Tibial nerve (tissue), 4 donors: ENCODE measurements around the gene EXOSC2. TPM values are rescaled to one million over a fixed set of nuclear protein-coding genes. Genes with fewer than 3 reads are reported as not detected.
A peak's percentile ranks its signal among the peaks of the same experiment; 100 is the strongest.

Experiments
- DNase-seq, 2 donors: peaks; one replicate each; pipeline ENCODE4 v3.0.0-alpha.2; 2019; ENCODE audit warnings: low spot score in 2 of 2
- H3K27ac ChIP-seq, 4 donors: fragments of 200-600 bp; sonication (generic) in 3 of 4; one replicate each; pipeline ENCODE4 v1.5.1; 2017 to 2019; ENCODE audit warnings: mild to moderate bottlenecking in 1 of 4
- H3K27me3 ChIP-seq, 2 donors: fragments of 200-600 bp; sonication (generic) in 1 of 2; one replicate each; pipeline versions ENCODE4 v1.5.1 to v1.6.0; 2017 to 2019
- H3K36me3 ChIP-seq, 3 donors: fragments of 200-600 bp; sonication (generic); one replicate each; pipeline ENCODE4 v1.5.1; 2018 to 2019
- H3K4me1 ChIP-seq, 4 donors: fragments of 200-600 bp; sonication (generic) in 3 of 4; one replicate each; pipeline ENCODE4 v1.5.1; 2017 to 2019
- H3K4me3 ChIP-seq, 4 donors: fragments of 200-600 bp; sonication (generic) in 3 of 4; one replicate each; pipeline ENCODE4 v1.5.1; 2017 to 2019; ENCODE audit warnings: mild to moderate bottlenecking in 1 of 4, moderate library complexity in 1 of 4
- H3K9me3 ChIP-seq, 4 donors: fragments of 200-600 bp; sonication (generic) in 3 of 4; one replicate each; pipeline ENCODE4 v1.5.1; 2017 to 2019
- CTCF ChIP-seq, 5 experiments: fragments of 200-600 bp in 3 of 5; fragments of 450-650 bp in 2 of 5; sonication (generic) in 3 of 5; IDR thresholded peaks; one replicate each; pipeline ENCODE4 v1.5.1; 2016 to 2019; ENCODE audit warnings: antibody characterized with exemption in 5 of 5, mild to moderate bottlenecking in 3 of 5, moderate library complexity in 2 of 5
- EP300 ChIP-seq, 2 donors: sonication (generic); formaldehyde crosslinking; IDR thresholded peaks; one replicate each; pipeline ENCODE4 v1.6.1; 2017; ENCODE audit warnings: antibody characterized with exemption in 2 of 2, mild to moderate bottlenecking in 1 of 2
- POLR2A ChIP-seq, 2 donors: fragments of 450-650 bp; IDR thresholded peaks; one replicate each; pipeline ENCODE4 v1.6.1; 2017; ENCODE audit warnings: antibody characterized with exemption in 2 of 2, mild to moderate bottlenecking in 2 of 2, moderate library complexity in 2 of 2
- WGBS, 2 donors: methylation state at CpG; one replicate each; pipeline ENCODE4 v1.1.5; 2018; 5-methylcytosine and 5-hydroxymethylcytosine counted together
- total RNA-seq, 4 donors: library from RNA; depleted of rRNA; stranded (reverse); fragments of >200 nt; gene quantifications; one replicate each; pipeline ENCODE4 v1.1.0, GENCODE V29; 2016

Gene EXOSC2
- total RNA-seq, 4 donors from 2014 or later: 17.3 to 26.7 (median 24.9) TPM

- TF ChIP-seq CTCF (IDR thresholded peaks at IDR 0.05) (no peak), POLR2A (IDR thresholded peaks at IDR 0.05) (no peak), EP300 (IDR thresholded peaks at IDR 0.05) (no peak)
- H3K4me1 ChIP-seq: peaks cover 0 to 81% (median 50%) of the 10 kb centered on the region in 4 donors
- H3K27ac ChIP-seq: no peak overlapping the region
- peak overlapping the region in 1 of 4 donors; percentile 0 for H3K4me3 ChIP-seq
- H3K9me3 ChIP-seq: peaks cover 0 to 3% (median 0%) of the 10 kb centered on the region in 4 donors
- peaks cover 6 to 98% of the 10 kb centered on the region in 2 donors for H3K27me3 ChIP-seq
- peaks cover 0 to under 1% (median 0%) of the 10 kb centered on the region in 3 donors for H3K36me3 ChIP-seq
- no peak for DNase-seq
- 2 to 3% methylated on average over 17 to 19 of the region's 19 CpGs for WGBS, 2 donors
Observed at GRCh38 chr9:130663977-130664250, 29.7 kb upstream of the EXOSC2 start.

GRCh38 chr9:130664251-130665028 is 29.1 kb upstream of the EXOSC2 start, which contains the start of gene PRDM12:
PRDM12 (plus strand) TSS chr9:130664594; CDS start chr9:130664654, 60 bp downstream.
- H3K9me3 ChIP-seq: no peaks in the 10 kb centered on the region
- no peak for DNase-seq
- WGBS, 2 donors: 1 to 2% methylated on average over 44 to 65 of the region's 76 CpGs
- TF ChIP-seq CTCF (IDR thresholded peaks at IDR 0.05): no peak
- no peak for TF ChIP-seq EP300 (IDR thresholded peaks at IDR 0.05)
- no peak for TF ChIP-seq POLR2A (IDR thresholded peaks at IDR 0.05)
- H3K4me3 ChIP-seq: peak within 1 kb of the TSS in 1 of 4 donors; percentile 0
- no peak within 1 kb of the TSS for H3K27ac ChIP-seq
- H3K36me3 ChIP-seq: no peaks in the 10 kb centered on the region
- peaks cover 0 to 75% (median 50%) of the 10 kb centered on the region in 4 donors for H3K4me1 ChIP-seq
- peaks cover 6 to 93% of the 10 kb centered on the region in 2 donors for H3K27me3 ChIP-seq

- no peak for TF ChIP-seq CTCF (IDR thresholded peaks at IDR 0.05)
- no peak for TF ChIP-seq EP300 (IDR thresholded peaks at IDR 0.05)
- TF ChIP-seq POLR2A (IDR thresholded peaks at IDR 0.05): no peak
- Histone ChIP-seq H3K27me3 (peaks cover 6 to 87% of the 10 kb centered on the region in 2 donors), H3K9me3 (no peaks in the 10 kb centered on the region), H3K4me3 (no peak overlapping the region), H3K27ac (no peak overlapping the region), H3K36me3 (no peaks in the 10 kb centered on the region), H3K4me1 (peaks cover 0 to 69% (median 48%) of the 10 kb centered on the region in 4 donors)
- WGBS, 2 donors: 1 to 2% methylated on average over 26 of the region's 26 CpGs
- DNase-seq: no peak
Observed at GRCh38 chr9:130665029-130665430, 28.6 kb upstream of the EXOSC2 start.

- no peak overlapping the region for H3K27ac ChIP-seq
- 2 to 4% methylated on average over 55 to 58 of the region's 61 CpGs for WGBS, 2 donors
- no peak for DNase-seq
- no peaks in the 10 kb centered on the region for H3K36me3 ChIP-seq
- H3K9me3 ChIP-seq: no peaks in the 10 kb centered on the region
- peaks cover 6 to 80% of the 10 kb centered on the region in 2 donors for H3K27me3 ChIP-seq
- peaks cover 0 to 63% (median 41%) of the 10 kb centered on the region in 4 donors for H3K4me1 ChIP-seq
- TF ChIP-seq CTCF (IDR thresholded peaks at IDR 0.05) (no peak), EP300 (IDR thresholded peaks at IDR 0.05) (no peak), POLR2A (IDR thresholded peaks at IDR 0.05) (no peak)
- H3K4me3 ChIP-seq: no peak overlapping the region
Observed at GRCh38 chr9:130665431-130666392, 27.9 kb upstream of the EXOSC2 start.
